ENCODE data around the gene PCNX4.
"Not testable (repeated sequence)": the region's sequence is repeated elsewhere in the genome, so short reads cannot be mapped to it uniquely, and the experiment has no call there.

PCNX4 gene

DNA sequence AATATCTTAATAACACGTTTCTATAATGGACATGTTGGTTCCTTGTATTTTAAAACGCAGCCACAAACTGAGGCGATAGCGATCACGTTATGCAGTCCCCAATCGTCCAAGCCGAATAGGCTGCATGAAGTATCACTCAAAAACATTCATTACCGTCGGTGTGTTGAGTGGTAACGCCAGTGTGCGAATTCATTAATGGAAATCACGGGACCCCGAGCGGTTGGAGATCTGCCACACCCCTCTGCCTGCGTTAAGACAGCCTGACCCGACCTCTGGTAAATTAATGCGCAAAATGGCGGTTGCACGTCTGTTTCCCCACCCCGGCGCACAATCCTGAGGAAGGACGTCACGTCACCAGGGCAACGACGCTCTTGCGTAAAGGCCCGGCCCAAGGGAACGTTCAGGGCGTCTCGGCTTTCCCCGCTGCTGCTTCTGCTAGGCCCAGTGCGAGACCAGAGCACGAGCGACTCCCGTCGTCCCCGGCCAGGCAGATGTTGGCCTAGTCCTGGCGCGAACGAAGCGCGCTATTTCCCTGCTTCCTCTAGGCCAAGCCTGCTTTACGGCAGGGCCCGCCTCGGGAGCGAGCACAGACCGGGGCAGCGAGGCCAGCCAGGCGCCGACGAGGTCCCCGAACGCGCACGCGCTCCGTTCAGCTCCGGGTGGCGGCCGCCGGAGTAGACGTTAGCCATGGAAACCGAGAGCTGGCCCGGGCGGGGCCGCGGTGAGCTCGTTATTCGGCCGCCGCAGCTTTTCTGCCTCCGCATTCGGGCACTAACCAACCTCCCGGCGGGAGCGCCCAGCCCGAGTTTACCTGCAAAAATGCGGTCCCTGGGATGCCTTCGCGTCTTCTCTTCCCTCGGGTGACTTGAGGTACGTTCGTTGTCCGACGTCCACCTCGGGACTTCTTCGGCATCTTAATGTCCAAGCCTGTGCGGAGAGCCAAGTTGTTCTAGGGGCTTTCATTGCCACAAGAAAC is at the start of gene PCNX4:
PCNX4 (plus strand) TSS at position 374 of the 976 bp plus-strand sequence. CDS start 15,716 bp downstream, outside the sequence.
- peak; percentile 90 for DNase-seq

DNA sequence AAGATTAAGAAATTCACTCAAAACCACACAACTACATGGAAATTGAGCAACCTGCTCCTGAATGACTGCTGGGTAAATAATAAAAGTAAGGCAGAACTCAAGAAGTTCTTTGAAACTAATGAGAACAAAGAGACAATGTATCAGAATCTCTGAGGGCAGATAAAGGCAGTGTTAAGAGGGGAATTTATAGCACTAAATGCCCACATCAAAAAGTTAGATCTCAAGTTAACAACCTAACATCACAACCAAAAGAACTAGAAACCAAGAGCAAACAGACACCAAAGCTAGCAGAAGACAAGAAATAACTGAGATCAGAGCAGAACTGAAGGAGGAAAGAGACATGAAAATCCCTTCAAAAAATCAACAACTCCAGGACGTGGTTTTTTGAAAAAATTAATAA is 43.7 kb upstream of the PCNX4 start:
- not testable (repeated sequence) for DNase-seq

DNA sequence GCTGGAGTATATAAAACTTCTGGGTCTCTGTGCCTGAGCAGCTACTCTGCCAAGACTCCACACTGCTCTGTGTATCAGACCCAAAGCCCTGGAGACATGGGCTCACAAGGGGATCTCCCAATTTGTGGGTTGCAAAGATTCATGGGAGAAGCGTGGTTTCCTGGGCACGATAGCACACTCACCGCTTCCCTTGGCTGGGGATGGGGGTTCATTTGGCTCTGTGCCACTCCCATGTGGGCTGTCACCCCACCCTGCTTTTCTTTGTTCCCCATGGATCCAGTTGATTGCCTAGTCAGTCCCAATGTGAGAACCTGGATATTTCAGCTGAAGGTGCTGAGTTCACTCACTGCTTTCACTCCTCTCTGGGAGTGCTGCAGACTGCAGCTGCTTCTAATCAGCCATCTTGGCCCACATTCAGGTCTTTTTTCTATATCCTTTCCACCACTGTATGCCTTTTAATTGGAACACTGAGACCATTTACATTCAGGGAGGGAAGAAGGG is 40.0 kb upstream of the PCNX4 start:
- DNase-seq: no peak

DNA sequence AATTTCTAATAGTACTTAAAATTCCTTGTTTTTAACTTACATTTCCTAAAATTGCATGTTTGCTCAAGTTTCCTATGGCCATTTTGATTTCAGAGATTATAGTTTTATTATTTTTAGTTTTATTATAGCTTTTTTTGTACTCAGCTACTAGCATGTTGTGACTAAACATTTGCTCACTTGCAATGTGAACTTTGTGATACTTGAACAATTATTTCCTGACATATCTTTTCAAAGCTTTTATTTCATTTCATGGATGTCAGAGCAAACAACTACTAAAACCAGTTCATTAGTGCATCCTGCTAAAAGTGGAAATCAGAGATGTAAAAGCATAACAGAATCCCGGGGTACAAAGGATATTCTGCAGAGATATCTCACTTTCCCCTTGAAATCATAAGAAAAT is 33.6 kb upstream of the PCNX4 start:
- no peak for DNase-seq

DNA sequence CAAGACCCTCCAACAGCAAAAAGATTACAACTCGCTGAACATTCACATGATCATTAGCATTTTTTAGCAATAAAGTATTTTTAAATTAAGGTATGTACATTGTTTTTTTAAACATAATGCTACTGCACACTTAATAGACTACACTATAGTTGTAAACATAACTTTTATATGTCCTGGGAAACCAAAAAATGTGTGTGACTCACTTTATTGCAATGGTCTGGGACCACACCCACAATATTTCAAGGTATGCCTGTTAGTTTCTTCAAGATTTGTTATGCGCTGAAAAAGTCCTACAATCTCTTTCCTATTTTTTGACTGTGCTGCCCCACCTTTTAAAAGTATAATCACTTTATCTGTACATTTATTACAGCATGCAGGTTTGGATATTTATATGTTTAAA is 30.4 kb upstream of the PCNX4 start:
- no peak for DNase-seq

DNA sequence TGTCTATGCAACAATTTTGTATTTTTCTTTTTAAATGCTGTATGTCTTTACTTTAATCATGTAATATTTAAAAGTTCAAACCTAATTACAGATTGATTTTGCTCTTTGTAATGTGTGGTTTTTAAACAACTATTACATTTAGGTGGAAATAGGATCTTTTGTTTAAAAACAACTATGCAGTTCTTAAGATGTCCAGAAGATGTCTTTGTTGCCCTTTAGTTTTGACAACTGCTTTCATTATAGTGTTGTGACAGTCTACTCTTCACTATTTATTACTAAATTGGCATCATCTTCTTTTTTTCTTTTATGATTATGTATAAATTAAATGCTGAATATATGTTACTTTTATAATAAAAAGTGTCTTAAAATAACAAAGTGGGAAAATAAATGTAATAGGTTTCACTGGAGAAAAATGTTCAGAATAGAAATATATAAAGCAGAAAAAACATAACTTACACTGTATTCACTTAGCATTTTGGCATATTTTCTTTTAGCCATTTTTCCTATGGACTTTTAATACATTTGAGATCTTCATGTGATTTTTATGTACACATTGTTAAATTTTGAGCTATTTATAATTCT is 27.1 kb upstream of the PCNX4 start:
- no peak for DNase-seq

DNA sequence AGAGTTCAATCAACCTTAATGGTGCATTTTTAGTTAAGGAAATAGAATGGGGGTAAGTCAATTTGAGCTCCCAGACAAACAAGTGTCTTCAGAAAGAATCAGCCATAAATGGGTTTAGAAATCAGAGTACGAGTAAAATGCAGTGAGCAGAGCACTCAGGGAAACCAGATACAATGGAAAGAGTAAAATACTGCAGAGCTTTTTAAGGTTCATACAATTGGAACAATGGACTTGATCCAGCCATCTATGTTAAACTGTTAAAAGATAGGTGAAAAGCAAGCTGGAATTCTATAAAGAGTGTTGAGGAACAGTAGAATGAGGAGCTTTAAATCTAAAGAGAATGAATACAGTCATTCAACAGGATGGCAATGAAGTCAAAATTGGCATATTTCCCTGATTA is 23.8 kb upstream of the PCNX4 start:
- DNase-seq: no peak

DNA sequence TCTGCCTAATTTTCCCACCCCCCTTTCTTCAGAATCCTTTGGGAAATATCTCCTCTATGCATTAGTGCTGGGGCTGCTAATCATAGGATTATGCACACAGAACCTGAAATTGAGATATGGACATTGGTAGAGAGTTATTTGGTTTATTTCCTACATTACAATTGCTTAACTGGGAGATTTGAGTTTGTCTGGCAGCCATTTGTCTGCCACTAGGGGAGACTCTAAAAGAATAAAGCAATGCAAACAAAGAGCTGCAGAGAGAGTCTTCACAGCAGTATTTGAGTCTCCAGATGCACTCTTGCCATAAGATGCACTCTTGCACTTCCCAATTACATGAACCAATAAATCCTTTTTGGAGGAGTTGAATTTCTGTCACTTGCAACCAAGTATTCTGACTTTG is 12.0 kb upstream of the PCNX4 start:
- no peak for DNase-seq

DNA sequence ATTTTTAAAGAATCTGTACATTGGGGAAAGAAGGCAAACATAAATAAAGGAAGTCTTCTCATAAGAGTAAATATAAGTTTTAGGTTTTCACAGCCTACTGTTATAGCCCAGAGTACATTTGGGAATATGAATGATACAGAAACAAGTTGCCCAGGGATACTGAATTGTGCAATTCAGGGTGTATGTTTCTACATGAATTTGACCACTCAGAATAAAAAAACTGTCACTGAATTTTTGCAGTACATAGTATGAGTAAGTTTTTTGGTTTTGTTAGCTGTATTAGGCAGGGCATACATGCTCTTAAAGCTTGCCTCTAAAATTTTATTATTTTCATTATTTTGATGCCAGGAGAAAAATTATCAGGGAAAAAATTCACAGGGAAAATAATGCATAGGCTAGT is 6.6 kb upstream of the PCNX4 start:
- DNase-seq: no peak

DNA sequence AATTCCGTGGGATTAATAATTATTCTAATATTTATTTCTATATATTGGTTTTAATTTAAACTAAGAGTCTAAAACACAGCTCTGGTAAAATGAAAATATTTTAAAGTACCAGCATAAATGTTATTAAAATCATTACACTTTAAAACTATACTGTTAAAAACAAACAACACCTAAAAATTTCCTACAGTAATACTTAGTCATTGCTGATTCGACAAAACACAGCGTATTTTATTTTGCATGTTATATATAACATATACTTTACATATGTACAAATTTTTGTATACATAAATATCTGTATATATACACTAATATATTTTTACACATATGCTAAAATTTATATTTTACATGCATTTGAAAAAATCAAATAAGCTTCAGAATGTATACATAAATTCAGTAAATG is 6.0 kb upstream of the PCNX4 start:
- DNase-seq: no peak

DNA sequence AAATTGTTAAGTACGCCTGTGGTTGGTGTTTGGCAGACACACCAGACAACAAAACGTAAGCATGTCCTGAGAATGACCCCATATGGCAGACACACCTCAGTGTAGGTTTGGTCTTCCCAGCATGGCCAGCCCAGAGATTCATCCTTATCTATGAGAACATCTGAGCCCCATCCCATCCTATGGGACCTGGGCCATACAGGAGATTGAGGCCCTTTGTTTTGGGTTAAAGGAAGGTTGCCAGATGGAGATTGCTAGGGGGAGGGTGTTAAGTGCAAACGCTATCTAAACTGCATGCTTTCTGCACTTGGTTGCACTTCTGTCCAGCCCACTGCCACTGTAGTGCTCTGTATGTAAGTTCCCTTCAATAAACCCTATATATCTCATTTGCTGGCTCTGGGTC is 4.1 kb upstream of the PCNX4 start:
- no peak for DNase-seq

DNA sequence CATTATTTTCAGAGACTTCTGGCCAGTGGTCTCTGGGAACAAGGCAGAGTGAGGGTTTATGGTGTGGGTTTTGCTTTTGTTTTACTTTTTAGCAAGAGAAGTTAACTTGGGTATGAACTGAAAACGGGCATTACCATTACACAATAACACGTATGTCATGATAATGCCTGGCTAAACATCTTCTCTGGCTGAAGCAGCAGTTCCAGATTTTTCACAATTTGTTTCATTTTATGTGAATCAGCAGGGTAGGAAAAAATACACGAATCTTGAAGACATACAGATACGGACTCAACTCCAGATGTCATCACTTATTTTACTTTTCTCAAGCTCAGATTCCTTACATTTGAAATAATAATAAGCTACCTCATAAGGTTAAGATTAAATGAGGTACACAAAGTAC is 2.5 kb upstream of the PCNX4 start:
- DNase-seq: no peak

DNA sequence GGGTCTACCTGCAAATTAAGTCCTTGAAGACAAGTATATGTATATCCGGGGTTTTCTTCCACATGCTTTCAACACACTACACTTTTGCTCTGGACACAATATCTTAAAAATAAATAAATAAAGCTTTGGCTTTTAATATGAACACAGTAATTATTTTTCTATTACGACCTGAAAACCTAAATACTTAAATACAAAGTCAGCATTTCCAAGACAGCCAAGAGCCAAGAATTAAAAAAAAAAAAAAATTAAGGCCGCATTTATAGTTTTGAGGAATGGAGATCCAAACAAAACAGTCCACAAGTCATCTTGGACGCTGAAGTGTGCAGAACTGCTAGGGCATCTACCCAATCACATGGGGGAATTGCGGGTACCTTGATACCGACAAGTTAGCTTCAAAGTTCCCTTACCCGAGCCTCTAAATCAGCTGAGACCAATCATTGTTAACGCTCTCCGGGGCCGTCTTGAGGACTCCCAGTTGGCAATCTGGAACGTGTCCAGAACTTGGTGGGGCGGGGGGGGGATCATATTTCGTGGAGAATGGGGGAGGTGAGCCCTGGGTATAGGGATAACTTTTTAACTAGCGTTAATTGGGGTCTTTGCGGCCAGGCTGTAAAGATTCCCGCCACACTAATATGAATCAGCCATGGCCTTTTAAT is 731 bp upstream of the PCNX4 start:
- peak; percentile 2 for DNase-seq

DNA sequence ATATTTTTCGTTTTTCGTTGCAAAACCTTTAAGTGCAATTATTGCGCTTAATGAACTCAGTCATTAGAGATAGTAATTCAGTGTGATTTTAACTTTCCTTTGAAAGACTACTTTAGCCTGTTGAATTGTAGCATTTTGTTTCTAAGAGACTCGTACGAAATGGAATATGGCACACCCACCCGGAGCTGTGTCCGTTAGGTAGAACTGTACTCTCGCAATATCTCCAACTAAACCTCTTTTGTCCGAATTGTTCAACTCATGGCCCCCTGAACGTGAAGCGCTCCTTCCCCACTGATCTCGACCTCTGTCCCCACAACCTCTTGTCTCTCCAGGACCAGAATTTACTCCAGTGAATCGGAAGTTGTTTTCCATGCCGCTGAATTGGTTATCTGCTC is 800 bp downstream of the PCNX4 start:
- peak; percentile 3 for DNase-seq

DNA sequence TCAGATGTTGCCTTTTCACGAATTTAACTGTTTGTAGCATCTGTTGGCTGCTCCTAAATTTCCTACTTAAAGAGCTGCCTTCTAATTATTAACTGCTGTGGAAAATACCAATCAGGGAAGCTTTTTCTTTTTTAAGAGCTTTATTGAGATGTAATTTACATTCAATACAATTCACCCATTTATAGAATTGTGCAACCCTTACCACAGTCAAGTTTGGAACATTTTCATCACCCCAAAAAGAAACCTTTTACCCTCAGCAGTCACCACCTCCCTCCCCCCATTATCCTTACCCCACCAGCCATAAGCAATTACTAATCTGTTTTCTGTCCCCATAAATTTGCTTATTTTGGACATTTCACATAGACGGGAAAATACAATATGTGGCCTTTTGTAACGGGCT is 1.4 kb downstream of the PCNX4 start:
- DNase-seq: no peak

DNA sequence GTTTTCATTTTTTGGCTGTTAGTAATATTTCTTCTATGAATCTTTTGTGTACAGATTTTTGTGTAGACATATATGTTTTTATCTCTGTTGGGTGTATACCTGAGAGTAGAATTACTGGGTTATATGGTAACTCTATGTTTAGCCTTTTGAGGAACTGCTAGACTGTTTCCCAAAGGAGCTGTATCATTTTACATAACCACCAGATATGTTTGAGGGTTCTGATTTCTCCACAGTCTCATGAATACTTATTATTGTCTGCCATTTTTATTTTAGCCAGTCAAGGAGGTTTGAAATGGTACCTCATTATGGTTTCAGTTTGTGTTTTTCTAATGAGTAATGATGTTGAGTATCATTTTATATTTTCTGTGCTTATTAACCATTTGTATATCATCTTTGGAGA is 1.9 kb downstream of the PCNX4 start:
- no peak for DNase-seq

DNA sequence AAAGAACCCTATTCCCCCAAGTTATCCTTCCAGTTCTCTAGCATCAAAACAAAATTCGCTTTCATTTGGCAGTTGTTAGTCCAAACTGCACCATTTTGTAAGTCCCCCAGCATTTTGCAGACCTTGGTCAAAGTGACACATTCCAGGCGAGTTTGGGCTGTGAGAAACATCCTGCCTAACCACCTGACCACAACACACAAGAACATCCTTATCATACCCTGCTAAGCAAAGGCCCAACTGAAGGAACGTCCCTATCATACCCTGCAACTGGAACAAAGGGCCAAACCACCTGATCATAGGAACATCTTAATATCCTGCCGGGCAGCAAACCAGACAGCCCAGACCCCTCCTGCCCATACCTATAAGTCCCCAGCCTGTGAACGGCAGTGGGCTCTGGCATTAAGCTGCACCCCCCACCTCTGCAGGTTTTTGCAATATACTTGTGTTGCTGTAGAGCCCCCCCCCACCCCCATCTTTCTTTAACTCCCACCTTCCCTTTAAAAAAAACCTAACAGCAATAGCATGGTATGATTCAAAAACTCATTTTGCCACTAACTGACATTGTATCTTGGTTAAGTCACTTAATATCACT is 2.7 kb downstream of the PCNX4 start:
- DNase-seq: no peak

DNA sequence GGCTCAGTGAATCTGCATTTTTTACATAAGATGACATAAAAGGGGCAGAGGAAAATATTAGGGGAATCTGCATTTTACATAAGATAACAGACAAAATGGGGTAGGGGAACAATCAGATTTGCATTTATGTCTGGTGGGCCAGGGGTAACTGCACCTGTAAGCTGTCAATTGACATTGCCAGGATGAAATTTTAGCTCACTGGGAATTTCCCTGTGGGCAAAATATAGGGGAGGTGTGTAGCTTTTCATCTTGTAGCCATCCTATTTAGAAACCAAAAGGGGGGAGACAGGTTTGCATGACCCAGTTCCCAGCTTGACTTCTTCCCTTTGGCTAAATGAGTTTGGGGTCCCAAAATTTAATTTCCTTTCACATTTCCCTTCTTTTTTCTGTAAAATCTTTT is 3.5 kb downstream of the PCNX4 start:
- DNase-seq: no peak

DNA sequence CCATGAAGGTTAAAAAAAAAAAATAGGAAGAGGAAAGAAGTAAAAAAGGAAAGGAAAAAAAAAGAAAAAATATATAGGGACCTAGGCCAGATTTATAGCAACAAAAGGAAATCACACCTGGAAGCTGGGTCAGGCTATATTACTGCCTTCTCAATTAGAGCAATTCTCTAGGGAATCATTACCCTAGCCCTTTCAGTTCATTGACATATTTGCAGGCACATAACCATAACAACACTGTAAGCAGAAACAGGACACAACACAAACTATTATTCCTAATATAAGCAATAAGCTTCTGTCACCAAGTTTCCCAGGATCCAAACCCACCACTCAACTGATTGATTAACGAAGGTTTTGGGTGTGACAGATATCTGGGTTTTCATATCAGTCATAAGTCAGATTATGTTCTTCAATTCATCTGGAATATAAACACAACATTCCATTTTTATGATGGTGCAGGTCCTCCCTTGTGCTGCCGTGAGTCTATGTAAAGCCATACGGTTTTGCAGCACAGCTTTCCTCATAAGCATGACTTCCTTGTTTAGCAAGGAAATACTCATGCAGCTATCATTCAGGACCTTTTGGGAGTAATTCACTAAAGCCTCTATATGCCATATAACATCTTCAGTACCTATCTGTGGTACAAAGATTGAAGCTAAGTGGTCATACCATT is 4.2 kb downstream of the PCNX4 start:
- no peak for DNase-seq

DNA sequence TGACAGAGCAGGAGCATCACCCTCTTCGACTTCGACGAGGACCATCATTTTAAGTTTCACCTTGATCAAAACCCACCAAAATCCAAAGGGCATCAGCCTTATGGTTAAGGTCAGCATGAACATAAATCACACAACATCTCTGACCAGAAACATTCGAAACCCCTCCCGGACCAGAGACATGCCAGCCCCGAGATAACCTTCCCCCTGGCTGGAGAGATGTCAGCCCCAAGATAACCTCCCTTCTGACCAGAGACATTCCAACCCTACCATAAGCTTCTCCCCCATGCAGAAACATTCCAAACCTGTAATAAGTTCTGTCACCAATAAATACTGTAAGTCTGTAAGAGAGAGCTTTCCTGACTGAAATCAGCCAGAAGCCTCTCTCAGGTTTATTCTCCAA is 6.3 kb downstream of the PCNX4 start:
- DNase-seq: no peak

DNA sequence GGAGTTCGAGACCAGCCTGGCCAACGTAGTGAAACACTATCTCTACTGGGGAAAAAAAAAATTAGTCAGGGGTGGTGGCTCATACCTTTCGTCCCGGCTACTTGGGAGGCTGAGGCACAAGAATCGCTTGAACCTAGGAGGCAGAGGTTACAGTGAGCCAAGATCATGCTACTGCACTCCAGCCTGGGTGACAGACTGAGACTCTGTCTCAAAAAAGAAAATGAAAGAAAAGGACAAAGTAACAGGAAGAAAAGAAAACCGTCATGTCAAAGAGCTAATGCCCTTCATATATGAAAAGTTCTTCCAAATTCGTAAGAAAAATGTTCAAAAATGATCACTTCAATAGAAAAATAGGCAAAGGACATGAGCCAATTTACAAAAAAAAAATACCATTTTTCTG is 8.1 kb downstream of the PCNX4 start:
- DNase-seq: not testable (repeated sequence)

DNA sequence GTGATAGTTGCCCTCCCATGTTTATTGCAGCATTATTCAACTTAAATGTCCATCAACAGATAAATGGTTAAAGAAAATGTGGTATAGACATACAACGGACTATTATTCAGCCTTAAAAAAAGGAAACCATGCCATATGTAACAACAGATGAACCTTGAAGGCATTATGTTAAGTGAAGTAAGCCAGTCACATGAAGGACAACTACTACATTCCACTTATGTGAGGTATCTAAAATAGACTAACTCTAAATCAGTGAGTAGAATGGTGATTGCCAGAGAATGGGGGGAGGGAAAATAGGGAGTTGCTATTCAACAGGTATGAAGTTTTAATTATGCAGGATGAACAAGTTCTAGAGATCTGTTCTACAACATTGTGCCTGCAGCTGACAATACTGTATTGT is 10.1 kb downstream of the PCNX4 start:
- DNase-seq: no peak

DNA sequence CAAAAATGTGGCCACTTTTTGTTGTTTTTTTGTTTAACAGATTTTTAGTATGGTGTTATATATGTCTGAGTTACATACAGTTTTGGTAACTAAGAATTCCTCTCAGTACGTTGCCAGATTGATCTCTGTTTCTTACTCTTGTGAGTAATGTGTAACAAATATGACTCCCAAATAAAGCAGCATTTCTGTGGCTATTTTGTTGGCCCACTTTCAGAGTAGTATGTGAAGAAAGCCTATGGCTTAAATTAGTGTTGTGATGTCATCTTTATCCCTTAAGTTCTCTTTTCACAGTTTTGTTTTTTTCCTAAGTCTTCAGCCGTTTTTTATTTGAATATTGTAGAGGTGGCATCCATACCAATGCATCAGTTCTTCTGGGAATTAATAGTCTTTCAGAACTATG is 10.7 kb downstream of the PCNX4 start:
- no peak for DNase-seq

Measured in stimulated activated CD4-positive, alpha-beta T cell treated with anti-CD3 and anti-CD28 coated beads, Interleukin-4, amount 100 ng/mL, for 1 hour (primary cell).